HG03342 (cell line): ENCODE data around the gene RGS7BP.

Experiments
- ATAC-seq: cut with Tn5 transposase; IDR thresholded peaks from one replicate; pipeline ENCODE4 v1.9.1; 2021; ENCODE audit warnings: mild to moderate bottlenecking, moderate library complexity; ENCODE audit not compliant: unreplicated experiment

The RGS7BP gene

DNA sequence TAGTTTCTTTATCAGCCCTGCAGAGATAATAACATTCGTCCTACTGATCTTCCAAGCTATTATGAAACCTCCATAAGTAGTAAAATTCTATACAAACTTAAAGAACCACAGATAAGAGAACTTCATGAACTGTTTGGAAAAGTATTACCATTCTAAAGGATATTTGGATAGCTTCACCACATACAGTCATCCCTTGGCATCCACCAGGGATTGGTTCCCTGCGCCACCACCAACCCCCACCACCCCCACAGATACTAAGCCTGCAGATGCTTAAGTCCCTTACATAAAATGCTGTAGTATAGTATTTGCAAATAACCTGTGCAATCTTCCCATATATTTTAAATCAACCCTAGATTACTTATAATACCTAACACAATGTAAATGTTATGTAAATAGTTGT lies 123.1 kb downstream of the RGS7BP start:
- ATAC-seq, result no peak

DNA sequence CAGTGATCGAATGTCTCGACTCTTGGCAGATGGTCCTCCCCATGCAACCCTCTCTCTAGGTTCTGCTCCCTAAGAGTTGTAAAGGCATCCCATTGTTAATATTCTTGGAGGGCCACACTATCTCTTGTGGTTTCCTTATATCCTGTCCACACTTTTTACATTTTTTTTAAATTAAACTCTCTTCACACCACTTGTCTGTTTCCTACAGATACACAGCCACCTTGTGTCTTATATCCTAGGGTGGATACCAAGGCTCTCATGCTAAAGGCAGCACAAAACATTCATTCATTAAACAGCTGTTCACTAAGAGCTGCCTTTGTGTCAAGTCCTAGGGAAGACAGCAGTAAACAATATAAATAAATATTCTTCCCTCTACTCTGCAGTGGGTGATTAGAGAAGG lies 124.0 kb downstream of the RGS7BP start:
- ATAC-seq, result no peak

DNA sequence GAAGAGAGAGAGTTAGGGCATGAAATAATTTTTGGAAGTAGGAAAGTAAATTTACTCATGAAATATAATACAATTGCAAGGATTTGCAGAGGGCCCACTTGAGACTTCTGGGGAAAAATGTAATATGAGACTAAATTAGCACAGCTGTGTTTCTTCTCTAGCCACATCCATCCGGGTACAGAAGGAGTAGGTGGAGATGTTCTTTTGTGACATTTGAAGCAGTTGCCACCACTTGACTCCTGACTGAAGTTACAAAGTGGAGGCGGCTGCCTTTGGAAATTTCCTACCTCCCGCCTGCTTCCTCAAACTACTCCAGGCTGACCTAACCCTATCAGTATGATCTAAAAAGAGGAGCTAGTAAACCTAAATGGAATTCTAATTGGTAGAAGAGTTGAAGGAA lies 126.4 kb downstream of the RGS7BP start:
- ATAC-seq, result no peak

DNA sequence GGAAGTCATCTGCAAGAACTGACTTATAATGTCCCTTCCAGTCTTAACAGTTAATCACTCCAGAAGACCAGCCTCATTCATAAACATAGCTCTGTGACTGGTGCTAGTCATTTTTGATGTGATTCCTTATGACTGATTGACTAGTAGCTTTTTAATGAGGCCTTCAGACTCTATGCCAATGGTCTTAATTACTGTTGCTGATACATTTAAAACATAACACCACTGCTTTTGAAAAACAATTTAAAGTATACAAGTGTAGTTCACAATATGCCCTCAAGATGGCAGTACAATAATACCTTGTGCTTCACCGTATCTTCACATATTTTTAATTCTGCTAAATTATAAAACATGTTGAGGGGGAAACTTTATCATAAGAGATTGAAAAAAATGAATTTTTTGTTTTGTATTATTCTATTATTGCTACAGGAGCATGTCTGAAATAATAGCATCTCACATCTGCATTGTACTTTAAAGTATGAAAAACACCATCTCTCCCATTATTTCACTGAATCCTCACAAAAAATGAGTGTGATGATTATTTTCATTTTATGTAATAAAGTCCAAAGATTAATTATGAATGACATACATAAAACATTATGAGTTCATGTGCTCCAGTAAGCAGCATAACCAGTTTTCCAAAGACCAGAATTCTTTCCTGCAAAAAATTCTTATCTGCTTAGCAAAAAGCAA lies 129.3 kb downstream of the RGS7BP start:
- no peak for ATAC-seq

DNA sequence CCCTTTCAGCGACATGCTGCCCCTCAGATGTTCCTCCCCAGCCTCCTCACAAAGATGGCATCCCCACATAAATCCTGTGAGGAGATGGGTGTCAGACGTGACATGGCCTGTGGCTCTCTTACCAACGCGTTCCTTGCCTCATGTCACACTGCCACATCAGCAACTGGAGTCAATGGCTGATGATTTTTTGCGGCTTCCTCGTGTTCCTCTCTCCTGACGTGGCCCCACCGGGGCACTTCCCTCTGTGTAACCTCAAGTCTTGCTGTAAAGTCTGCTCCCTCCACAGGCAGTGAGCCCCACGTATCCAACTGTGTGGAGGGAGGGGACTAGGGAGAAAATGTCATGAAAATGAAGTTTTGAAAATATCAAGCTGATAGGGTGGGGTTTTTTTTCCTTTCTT lies 131.3 kb downstream of the RGS7BP start:
- ATAC-seq, result no peak

DNA sequence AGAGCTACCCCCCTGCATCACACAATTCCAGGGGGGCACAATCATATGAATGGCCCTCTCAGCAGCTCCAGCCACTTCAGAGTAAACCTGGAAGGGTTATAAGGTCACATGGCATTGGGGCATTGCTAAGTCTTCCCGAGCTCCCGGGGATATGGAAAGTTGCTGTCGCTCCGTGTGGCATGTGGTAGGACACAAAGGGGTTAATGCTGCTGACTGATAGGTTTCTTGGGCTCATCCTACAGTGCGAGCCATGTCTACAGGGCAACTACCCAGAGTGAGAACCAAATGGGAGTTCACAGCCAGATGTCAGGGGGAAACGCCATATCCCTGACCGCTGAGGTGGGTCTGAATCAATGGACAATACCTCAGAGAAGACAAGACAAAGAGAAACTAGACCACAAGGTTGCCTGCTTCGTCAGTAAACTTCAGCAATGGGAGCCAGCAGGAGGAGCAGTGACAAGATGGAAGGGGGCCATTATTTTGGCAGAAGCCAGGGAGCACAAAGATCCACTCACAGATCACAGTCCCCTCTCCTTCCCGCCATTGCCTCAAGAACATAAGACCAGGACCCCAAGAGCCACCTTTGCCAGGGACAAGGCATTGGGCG lies 132.1 kb downstream of the RGS7BP start:
- ATAC-seq, result no peak

DNA sequence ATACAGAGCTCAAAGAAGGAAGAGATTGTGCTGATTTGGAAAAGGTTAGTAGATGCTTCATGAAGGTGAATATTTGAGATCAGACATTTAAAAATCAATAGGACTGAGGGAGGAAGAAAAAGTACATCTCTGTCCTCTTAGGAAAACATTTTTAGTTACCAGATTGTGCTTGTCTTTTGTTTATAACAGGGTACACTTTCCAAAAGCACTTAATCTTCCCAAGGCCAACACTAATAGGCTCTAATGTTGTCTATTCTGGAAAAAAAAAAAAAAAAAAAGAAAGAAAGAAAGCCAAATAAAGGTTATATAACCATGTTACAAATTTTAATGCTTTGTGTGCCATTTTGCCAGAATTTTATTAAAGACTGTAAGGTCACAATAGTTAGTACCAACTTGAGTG lies 139.0 kb downstream of the RGS7BP start:
- ATAC-seq, result no peak

DNA sequence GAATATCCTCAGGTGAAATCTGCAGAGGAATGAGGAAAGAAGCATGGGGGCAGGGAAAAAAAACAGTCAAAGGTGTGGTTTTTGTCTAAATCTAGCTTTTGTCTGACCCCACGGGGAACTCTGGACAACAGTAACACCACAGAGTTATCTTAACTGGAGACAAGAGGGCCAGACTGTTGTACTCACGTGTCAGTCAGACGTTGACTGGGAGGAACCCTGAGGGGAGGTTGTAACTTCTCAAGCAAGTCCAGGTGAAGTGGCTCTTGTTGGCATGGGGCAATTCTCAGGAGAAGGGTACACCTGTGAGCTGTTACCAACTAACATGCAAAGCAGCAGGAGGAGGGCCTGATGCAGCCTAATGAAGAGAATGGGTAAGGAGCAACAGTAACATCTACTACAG lies 140.4 kb downstream of the RGS7BP start:
- no peak for ATAC-seq

DNA sequence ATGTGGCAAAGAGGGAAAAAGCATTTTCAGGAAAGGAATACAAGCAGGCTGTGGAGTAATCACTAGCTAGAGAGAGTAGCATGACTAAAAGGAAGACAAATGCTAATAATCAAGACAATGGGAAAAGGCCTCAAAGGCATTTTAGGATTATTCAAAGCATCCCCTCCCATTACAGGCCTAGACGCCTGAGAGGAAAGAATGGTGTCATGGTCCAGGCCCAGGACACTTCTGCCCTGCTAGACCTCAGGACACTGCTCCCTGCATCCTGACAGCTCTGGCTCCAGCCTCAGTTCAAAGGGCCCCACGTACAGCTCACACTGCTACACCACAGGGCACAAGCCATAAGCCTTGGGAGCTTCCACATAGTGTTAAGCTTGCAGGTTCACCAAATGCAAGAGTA lies 143.7 kb downstream of the RGS7BP start:
- ATAC-seq, result no peak

DNA sequence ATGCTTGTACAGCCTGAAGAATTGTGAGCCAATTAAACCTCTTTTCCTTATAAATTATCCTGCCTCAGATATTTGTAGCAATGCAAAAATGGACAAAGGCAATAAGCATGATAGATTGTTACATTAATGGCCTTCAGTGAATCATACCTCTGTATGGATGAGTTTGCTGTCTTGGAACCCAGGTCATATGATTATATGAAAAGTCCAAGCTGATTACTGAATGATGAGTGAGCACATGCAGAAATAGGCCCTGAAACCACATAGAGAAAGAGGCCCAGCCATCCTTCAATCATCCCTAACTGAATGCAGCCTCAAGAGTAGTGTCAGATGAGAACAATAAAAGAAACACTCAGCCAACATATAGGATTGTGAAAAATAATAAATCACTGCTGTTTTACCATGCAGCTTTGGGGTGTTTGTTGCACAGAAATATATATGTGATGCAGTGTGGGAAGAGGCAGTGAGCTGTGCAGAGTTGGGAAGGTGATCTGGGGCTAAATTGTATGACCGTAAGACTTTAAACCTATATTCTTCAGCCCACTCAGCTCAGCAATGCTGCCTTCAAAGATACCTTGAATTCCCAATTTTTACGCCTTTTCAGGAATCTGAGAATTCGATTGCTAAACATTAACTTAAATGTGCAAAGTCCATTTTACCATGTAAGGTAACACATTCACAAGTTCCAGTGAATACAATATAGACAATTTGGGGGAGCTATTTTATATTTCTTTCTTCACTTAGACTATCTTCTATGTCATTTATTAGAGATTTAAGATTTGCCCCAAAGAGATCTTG lies 148.1 kb downstream of the RGS7BP start:
- ATAC-seq, result no peak

DNA sequence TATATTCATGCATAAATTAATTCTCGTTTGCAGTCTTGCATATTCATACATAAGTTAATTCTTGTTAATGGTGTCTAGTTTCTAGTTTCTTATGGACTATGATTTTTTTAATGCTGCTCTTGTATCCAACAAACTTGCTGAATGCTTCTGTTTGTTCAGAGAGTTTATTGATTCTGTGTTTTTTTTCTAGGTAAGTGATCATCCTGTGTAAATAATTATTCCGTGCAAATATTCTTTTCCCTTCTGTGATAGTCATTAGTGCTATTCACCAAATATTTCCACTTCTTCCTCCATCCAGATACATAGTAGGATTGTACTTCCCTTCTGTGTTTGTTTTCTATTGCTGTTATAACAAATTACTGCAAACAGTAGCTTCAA lies 148.7 kb downstream of the RGS7BP start:
- no peak for ATAC-seq

DNA sequence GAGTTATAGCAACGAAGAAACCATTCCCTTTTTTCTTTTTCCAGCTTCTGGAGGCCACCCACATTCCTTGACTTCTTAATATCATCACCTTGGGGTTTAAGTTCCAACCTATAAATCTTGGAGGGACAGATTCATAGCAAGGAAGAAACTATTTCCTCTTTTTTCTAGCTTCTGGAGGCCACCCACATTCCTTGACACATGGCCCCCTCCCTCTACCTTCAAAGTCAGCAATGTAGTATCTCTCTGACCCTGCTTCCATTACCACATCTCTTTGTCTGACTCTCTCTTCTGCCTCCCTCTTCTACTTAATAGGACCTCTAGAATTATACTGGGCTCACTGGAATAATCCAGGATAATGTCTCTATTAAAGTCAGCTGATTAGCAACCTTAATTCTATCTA lies 149.8 kb downstream of the RGS7BP start:
- ATAC-seq, result no peak

DNA sequence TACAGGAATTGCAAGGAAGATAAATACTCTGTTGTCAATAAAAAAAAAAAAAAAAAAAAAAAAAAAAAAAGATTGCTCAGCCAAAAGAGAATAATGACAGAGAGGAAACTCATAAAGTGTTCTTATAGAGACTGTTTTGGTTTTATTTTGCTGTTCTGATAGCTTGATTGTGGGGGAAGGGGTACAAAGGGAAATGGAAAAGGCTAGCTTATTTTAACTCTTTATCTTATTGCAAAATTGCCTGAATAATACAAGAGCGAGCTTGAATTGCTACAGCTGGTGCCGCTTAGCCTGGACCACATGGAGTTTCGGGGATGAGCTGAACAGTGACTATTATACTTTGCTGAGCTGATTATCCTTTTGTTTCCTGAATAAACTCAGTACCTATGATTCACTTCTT lies 153.5 kb downstream of the RGS7BP start:
- no peak for ATAC-seq
